PFSK-1 (cell line): ENCODE measurements around the gene RBM17.
A peak's percentile ranks its signal among the peaks of the same experiment; 100 is the strongest.

Experiments used
- FOXP2 ChIP-seq: optimal IDR thresholded peaks from 2 replicates; pipeline ENCODE3; 2011; ENCODE audit warnings: borderline replicate concordance, control low read depth, inconsistent platforms; ENCODE audit not compliant: insufficient read depth; ENCODE audit errors: extremely low read length, extremely low read depth
- POLR2AphosphoS5 ChIP-seq: IDR thresholded peaks from 2 replicates; pipeline ENCODE4 v1.6.1; 2012; ENCODE audit warnings: low read depth, mild to moderate bottlenecking, control low read depth, low read length, moderate library complexity
- REST ChIP-seq, 2 experiments: IDR thresholded peaks; 2 replicates each; pipeline versions ENCODE4 v1.6.1 to v1.8.0; 2011 to 2012; ENCODE audit warnings: low read depth in 2 of 2, low read length in 2 of 2, control low read depth in 1 of 2, inconsistent platforms in 1 of 2, mild to moderate bottlenecking in 1 of 2, moderate library complexity in 1 of 2; ENCODE audit not compliant: insufficient read depth in 1 of 2
- SIN3A ChIP-seq: IDR thresholded peaks from 2 replicates; pipeline ENCODE4 v1.6.1; 2012; ENCODE audit warnings: mild to moderate bottlenecking, low read length, moderate library complexity, borderline replicate concordance; ENCODE audit not compliant: insufficient read depth
- TAF1 ChIP-seq: IDR thresholded peaks from 2 replicates; pipeline ENCODE4 v1.6.1; 2012; ENCODE audit warnings: low read length, control low read depth, borderline replicate concordance; ENCODE audit not compliant: insufficient read depth

The RBM17 gene

DNA sequence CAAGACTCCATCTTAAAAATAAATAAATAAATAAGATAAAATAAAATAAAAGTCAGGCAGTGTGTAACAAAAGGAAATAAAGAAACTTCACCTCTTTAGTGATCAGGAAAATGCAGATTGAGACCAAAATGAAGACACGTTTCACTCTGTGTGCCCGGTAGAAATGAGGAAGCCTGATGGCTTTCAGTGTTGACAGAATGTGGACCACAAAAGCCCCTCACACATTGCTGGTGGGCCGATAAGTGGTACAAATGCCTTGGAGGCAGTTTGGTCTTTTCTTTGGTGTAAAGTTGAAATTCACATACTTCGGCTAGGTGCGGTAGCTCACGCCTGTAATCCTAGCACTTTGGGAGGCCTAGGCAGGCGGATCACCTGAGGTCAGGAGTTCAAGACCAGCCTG, 69.4 kb downstream of the RBM17 start:
- no peak for TF ChIP-seq TAF1
- TF ChIP-seq REST (IDR thresholded peaks at IDR 0.05; ENCODE audit: insufficient read depth in 1 of 2, low read depth in 2 of 2, low read length in 2 of 2) = no peak
- no peak for TF ChIP-seq FOXP2

DNA sequence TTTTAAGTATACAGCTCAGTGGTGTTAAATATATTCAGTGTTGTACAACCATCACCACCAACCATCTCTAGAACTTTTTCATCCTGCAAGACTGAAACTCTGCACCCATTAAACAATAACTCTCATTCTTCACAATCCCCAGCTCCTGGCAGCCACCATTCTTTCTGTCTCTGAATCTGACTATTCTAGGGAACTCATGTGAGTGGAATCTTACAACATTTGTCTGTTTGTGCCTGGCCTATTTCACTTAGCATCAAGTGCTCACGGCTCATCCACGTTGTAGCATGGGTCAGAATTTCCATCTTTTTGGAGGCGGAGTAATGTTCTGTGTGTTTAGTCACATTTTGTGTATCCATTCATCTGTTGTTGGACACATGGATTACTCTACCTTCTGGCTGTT, 73.1 kb downstream of the RBM17 start:
- TF ChIP-seq FOXP2 (no peak), TAF1 (no peak), REST (IDR thresholded peaks at IDR 0.05; ENCODE audit: insufficient read depth in 1 of 2, low read depth in 2 of 2, low read length in 2 of 2) (no peak)

- TF ChIP-seq POLR2AphosphoS5 = no peak
- no peak for TF ChIP-seq FOXP2
- no peak for TF ChIP-seq SIN3A
Observed at GRCh38 chr10:6162589-6163356, 73.9 kb downstream of the RBM17 start.

- TF ChIP-seq FOXP2 (peak; percentile 96), SIN3A (peak; percentile 73), REST (IDR thresholded peaks at IDR 0.05; ENCODE audit: insufficient read depth in 1 of 2, low read depth in 2 of 2, low read length in 2 of 2) (0 out of 4 replicates have a peak, but pooled peaks of 1 of the 2 experiments have one; percentile 14), TAF1 (no peak; the same call in 1 of the 2 replicates), POLR2AphosphoS5 (peak; percentile 76; the same call in 1 of the 2 replicates)
Observed at GRCh38 chr10:6163364-6164270, 74.8 kb downstream of the RBM17 start.

DNA sequence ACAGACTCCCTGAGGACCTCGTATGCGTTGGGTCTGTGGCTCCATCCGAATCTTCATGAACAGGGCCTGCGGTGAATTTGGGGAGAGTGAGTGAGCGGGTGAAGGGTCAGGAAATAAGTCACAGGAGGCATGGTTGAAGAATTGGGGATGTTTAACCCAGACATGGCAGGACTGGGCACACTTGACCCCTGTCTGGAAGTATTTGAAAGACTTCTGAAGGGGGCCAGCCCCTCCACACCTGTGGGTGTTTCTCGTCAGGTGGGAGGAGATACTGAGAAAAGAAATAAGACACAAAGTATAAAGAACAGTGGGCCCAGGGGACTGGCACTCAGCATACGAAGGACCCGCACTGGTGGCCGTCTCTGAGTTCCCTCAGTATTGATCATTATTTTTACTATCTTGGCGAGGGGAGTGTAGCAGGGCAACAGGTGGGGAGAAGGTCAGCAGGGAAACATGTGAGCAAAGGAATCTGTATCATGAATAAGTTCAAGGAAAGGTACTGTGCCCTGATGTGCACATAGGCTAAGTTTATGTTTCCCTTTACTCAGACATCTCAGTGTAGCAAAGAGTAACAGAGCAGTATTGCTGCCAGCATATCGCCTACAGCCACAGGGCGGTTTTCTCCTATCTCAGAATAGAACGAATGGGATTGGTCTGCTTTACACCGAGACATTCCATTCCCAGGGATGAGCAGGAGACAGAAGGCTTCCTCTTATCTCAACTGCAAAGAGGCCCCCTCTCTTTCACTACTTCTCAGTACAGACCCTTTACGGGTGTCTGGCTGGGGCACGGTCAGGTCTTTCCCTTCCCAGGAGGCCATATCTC, 75.6 kb downstream of the RBM17 start:
- TF ChIP-seq POLR2AphosphoS5 (no peak), TAF1 (no peak), FOXP2 (no peak), REST (IDR thresholded peaks at IDR 0.05; ENCODE audit: insufficient read depth in 1 of 2, low read depth in 2 of 2, low read length in 2 of 2) (no peak), SIN3A (no peak)
